ENCODE data around the gene NSRP1.

GRCh38 chr17:30091771-30092170, 24.8 kb upstream of the NSRP1 start:
- TF ChIP-seq CTCF (IDR thresholded peaks at IDR 0.05) (no peak), POLR2A (IDR thresholded peaks at IDR 0.05) (no peak)
